MM.1S (cell line): ENCODE measurements around the gene KLRC1.
"Not testable (repeated sequence)": the region's sequence is repeated elsewhere in the genome, so short reads cannot be mapped to it uniquely, and the experiment has no call there.

Source experiments
- DNase-seq: peaks from one replicate; pipeline ENCODE4 v3.0.0-alpha.2; 2015
- H2AFZ ChIP-seq: fragments of 300-600 bp; sonication (generic); 2 replicates; pipeline ENCODE4 v1.6.0; 2016; ENCODE audit warnings: antibody characterized with exemption, low read length
- H3F3A ChIP-seq: fragments of 300-600 bp; sonication (generic); 2 replicates; pipeline ENCODE4 v1.6.1; 2016; ENCODE audit warnings: mild to moderate bottlenecking, antibody characterized with exemption, low read length, moderate library complexity, mixed read lengths; ENCODE audit not compliant: insufficient read depth
- H3K27ac ChIP-seq: fragments of 300-600 bp; sonication (generic); 2 replicates; pipeline ENCODE4 v1.5.1; 2016; ENCODE audit warnings: mild to moderate bottlenecking, low read length
- H3K27me3 ChIP-seq: fragments of 300-600 bp; sonication (generic); replicated peaks from 2 replicates; pipeline ENCODE4 v1.6.0; 2016; ENCODE audit warnings: low read length; ENCODE audit not compliant: insufficient read depth
- H3K36me3 ChIP-seq: fragments of 300-600 bp; sonication (generic); replicated peaks from 2 replicates; pipeline ENCODE4 v1.6.1; 2016; ENCODE audit warnings: mild to moderate bottlenecking, low read length, mixed read lengths; ENCODE audit not compliant: insufficient read depth
- H3K4me1 ChIP-seq: fragments of 300-600 bp; sonication (generic); 2 replicates; pipeline ENCODE4 v1.6.1; 2016; ENCODE audit warnings: low read length, mixed read lengths
- H3K4me2 ChIP-seq: fragments of 300-600 bp; sonication (generic); 2 replicates; pipeline ENCODE4 v1.6.0; 2016; ENCODE audit warnings: low read depth, low read length
- H3K4me3 ChIP-seq: fragments of 300-600 bp; sonication (generic); 2 replicates; pipeline ENCODE4 v1.5.1; 2016; ENCODE audit warnings: low read length, mixed read lengths
- H3K79me2 ChIP-seq: fragments of 300-600 bp; sonication (generic); 2 replicates; pipeline ENCODE4 v1.6.1; 2016; ENCODE audit warnings: mixed run types, low read length, mixed read lengths
- H3K9ac ChIP-seq: fragments of 300-600 bp; sonication (generic); 2 replicates; pipeline ENCODE4 v1.6.1; 2016; ENCODE audit warnings: low read length, mixed read lengths
- H3K9me2 ChIP-seq: fragments of 300-600 bp; sonication (generic); replicated peaks from 2 replicates; pipeline ENCODE4 v1.6.1; 2016; ENCODE audit warnings: mild to moderate bottlenecking, low read length, mixed read lengths; ENCODE audit not compliant: insufficient read depth
- H3K9me3 ChIP-seq: fragments of 300-600 bp; sonication (generic); replicated peaks from 2 replicates; pipeline ENCODE4 v1.6.1; 2016; ENCODE audit warnings: mild to moderate bottlenecking, low read length, mixed read lengths; ENCODE audit not compliant: insufficient read depth
- H4K20me1 ChIP-seq: fragments of 300-600 bp; sonication (generic); 2 replicates; pipeline ENCODE4 v1.6.1; 2016; ENCODE audit warnings: mild to moderate bottlenecking, low read length, moderate library complexity, mixed read lengths; ENCODE audit not compliant: insufficient read depth

Gene KLRC1

DNA sequence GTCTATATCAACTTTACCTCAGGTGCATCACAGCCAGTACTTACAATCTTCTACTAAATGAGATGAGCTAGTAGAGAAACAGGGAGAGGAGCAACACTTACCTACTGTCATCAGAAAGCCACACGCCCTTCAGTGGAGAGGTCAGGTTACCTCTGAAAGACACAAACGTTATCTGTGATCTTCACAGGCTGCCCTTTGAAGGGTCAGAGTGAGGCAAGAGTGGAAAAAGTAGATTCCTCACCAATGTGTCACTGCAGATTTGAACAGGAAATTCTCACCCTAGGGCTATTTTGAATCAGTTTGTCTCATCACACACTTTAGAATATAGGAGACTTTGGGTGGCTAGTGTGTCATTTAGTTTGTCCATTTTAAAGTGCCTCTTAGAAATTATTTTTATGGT, 15.6 kb downstream of the KLRC1 start:
- H3F3A ChIP-seq, H3K4me1 ChIP-seq, H3K9me3 ChIP-seq, H3K9ac ChIP-seq, DNase-seq, H4K20me1 ChIP-seq, H3K27ac ChIP-seq, H3K4me2 ChIP-seq, H3K79me2 ChIP-seq, H2AFZ ChIP-seq, H3K4me3 ChIP-seq, H3K9me2 ChIP-seq, H3K36me3 ChIP-seq, H3K27me3 ChIP-seq: not testable (repeated sequence)

- not testable (repeated sequence) for H4K20me1 ChIP-seq, H3K4me1 ChIP-seq, H3F3A ChIP-seq, H3K4me2 ChIP-seq, H3K27me3 ChIP-seq, H2AFZ ChIP-seq, H3K9ac ChIP-seq, H3K4me3 ChIP-seq, H3K9me2 ChIP-seq, H3K9me3 ChIP-seq, H3K79me2 ChIP-seq, DNase-seq, H3K27ac ChIP-seq, H3K36me3 ChIP-seq
These were observed 17.4 kb downstream of the KLRC1 start, which contains the start of gene KLRC2 for GRCh38 chr12:10435816-10436215. TSS of gene KLRC2 (minus strand) at chr12:10436010. CDS start at chr12:10435986, 24 bp downstream.

DNA sequence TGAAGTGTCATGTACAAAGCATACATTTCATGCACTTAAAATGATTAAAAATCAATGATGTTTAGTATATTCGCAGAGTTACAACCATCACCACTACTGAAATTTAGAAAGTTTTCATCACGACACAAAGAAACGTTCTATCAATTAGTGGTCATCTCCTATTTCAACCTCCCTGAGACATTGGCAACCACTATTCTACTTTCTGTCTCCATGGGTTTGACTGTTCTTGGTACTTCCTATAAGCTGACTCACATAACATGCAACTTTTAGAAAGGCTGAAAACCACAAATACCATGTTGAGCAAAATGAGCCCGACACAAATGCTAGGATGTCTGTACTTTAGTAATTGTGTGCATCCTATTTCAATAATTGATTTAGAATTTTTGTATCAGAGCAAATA, 22.6 kb downstream of the KLRC1 start:
- H3K79me2 ChIP-seq, DNase-seq, H3F3A ChIP-seq, H3K4me2 ChIP-seq, H3K9me2 ChIP-seq, H3K27ac ChIP-seq, H3K9ac ChIP-seq, H3K27me3 ChIP-seq, H3K4me1 ChIP-seq, H4K20me1 ChIP-seq, H2AFZ ChIP-seq, H3K4me3 ChIP-seq, H3K36me3 ChIP-seq, H3K9me3 ChIP-seq: not testable (repeated sequence)

GRCh38 chr12:10425938-10426337, 27.2 kb downstream of the KLRC1 start:
- H3K9ac ChIP-seq, H3K27me3 ChIP-seq, H2AFZ ChIP-seq, H3K9me3 ChIP-seq, H3K36me3 ChIP-seq, H3F3A ChIP-seq, H4K20me1 ChIP-seq, H3K79me2 ChIP-seq, H3K4me1 ChIP-seq, H3K27ac ChIP-seq, H3K4me2 ChIP-seq, H3K9me2 ChIP-seq, H3K4me3 ChIP-seq, DNase-seq: not testable (repeated sequence)

DNA sequence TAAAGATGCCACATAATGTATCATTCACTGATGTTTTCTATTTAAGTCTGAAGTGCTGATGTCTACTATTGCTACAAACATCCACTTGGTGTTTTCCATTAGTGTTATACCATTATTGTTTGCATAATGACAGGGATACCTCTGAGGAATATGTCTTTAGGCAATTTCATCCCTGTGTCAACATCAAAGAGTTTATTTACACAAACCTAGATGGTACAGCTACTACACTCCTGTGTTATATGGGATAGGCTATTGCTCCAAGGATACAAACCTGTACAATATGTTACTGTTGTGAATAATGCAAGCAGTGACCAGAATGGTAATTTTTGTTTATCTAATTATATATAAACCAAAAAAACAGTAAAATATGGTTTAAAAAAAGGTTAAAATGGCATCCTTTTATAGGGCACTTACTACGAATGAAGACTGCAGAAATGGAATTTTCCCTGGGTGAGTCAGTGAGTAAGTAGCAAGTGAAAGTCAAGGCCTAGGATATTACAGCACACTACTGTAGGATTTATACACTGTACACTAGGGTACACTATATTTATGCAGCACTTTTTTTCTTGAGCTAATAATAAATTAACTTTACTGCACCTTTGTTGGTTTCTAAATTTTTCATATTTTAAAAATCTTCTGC, 28.8 kb downstream of the KLRC1 start:
- H3F3A ChIP-seq, H4K20me1 ChIP-seq, H3K9ac ChIP-seq, H3K9me2 ChIP-seq, H3K4me1 ChIP-seq, H3K27me3 ChIP-seq, H3K79me2 ChIP-seq, H3K36me3 ChIP-seq, H3K9me3 ChIP-seq, DNase-seq, H2AFZ ChIP-seq, H3K27ac ChIP-seq, H3K4me2 ChIP-seq, H3K4me3 ChIP-seq: not testable (repeated sequence)

DNA sequence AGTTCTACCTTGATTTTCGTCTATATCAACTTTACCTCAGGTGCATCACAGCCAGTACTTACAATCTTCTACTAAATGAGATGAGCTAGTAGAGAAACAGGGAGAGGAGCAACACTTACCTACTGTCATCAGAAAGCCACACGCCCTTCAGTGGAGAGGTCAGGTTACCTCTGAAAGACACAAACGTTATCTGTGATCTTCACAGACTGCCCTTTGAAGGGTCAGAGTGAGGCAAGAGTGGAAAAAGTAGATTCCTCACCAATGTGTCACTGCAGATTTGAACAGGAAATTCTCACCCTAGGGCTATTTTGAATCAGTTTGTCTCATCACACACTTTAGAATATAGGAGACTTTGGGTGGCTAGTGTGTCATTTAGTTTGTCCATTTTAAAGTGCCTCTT, 31.0 kb downstream of the KLRC1 start:
- H3K9me3 ChIP-seq, DNase-seq, H3K36me3 ChIP-seq, H4K20me1 ChIP-seq, H3K79me2 ChIP-seq, H3K27me3 ChIP-seq, H3K9me2 ChIP-seq, H3K27ac ChIP-seq, H2AFZ ChIP-seq, H3F3A ChIP-seq, H3K4me3 ChIP-seq, H3K4me2 ChIP-seq, H3K4me1 ChIP-seq, H3K9ac ChIP-seq: not testable (repeated sequence)

- H3F3A ChIP-seq, H3K27ac ChIP-seq, H3K9me2 ChIP-seq, H3K4me2 ChIP-seq, H3K4me3 ChIP-seq, DNase-seq, H3K9me3 ChIP-seq, H3K27me3 ChIP-seq, H2AFZ ChIP-seq, H3K9ac ChIP-seq, H4K20me1 ChIP-seq, H3K36me3 ChIP-seq, H3K4me1 ChIP-seq, H3K79me2 ChIP-seq: not testable (repeated sequence)
These were observed 32.8 kb downstream of the KLRC1 start, which contains the start of gene KLRC3 for GRCh38 chr12:10420334-10420733. TSS of gene KLRC3 (minus strand) at chr12:10420595. CDS start at chr12:10420550, 45 bp downstream.
